HL-60 (cell line): Measurements from ENCODE around the gene PWWP2B.

Experiments used
- DNase-seq, 2 experiments: peaks; one replicate each; pipeline ENCODE4 v3.0.0-alpha.2; 2010 to 2020; ENCODE audit warnings: low read depth in 1 of 2, low spot score in 1 of 2
- H3K27ac ChIP-seq: fragments of 250-450 bp; sonication (Bioruptor Pico); replicated peaks from 2 replicates; pipeline ENCODE4 v1.5.1; 2020; ENCODE audit warnings: mild to moderate bottlenecking, moderate library complexity
- H3K27me3 ChIP-seq: fragments of 250-450 bp; sonication (Bioruptor Pico); 2 replicates; pipeline ENCODE4 v1.5.1; 2021; ENCODE audit warnings: mild to moderate bottlenecking, moderate library complexity; ENCODE audit not compliant: insufficient read depth, poor library complexity, severe bottlenecking
- H3K4me3 ChIP-seq: replicated peaks from 2 replicates; pipeline ENCODE4 v1.5.1; 2011; ENCODE audit warnings: mild to moderate bottlenecking, control low read depth, low read length; ENCODE audit not compliant: insufficient read depth
- GABPA ChIP-seq: IDR thresholded peaks from 2 replicates; pipeline ENCODE4 v1.6.1; 2012; ENCODE audit warnings: low read depth
- POLR2AphosphoS5 ChIP-seq: IDR thresholded peaks from 2 replicates; pipeline ENCODE4 v1.6.1; 2012; ENCODE audit warnings: low read depth
- SPI1 ChIP-seq: IDR thresholded peaks from 2 replicates; pipeline ENCODE4 v1.6.1; 2012; ENCODE audit warnings: low read depth, mild to moderate bottlenecking, borderline replicate concordance
- long read RNA-seq: library from polyadenylated mRNA; unstranded; transcript quantifications from one replicate; pipeline ENCODE4 v2.0.0, GENCODE V29; 2020
- TF ChIP-seq, protein P1 (sequence below): IDR thresholded peaks from one replicate; pipeline ENCODE4 v1.5.1; 2011; ENCODE audit warnings: low read length, control low read depth, inconsistent platforms; ENCODE audit not compliant: insufficient read depth
- TF ChIP-seq, protein P2 (sequence below): IDR thresholded peaks from 2 replicates; pipeline ENCODE4 v1.6.1; 2012; ENCODE audit warnings: low read depth; ENCODE audit not compliant: insufficient replicate concordance

The PWWP2B gene
- long read RNA-seq, partial matches to known transcripts, result 11 of 13 reads
- long read RNA-seq, other reads (novel, unspliced or antisense), result 2 of 13 reads

DNA sequence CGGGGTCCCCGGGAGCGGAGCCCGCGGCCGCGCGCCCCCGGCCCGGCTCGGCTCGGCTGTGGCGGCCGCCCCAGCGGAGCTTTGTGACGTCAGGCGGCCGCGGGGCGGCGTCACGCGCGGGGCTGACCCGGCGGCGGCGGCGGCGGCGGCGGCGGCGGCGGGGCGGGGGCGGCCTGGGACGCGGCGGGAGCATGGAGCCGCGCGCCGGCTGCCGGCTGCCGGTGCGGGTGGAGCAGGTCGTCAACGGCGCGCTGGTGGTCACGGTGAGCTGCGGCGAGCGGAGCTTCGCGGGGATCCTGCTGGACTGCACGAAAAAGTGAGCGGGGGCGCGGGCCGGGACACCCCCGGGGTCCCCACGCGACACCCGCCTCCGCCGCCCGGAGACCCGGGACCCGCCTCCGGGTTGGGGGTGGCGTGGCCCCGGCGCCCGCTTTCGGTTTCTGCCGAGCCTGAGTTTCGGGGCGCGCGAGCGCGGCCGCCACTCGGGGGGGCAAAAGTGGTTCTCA lies at the start of gene PWWP2B:
Gene PWWP2B, plus strand, starts transcription at position 165 of the 506 bp plus-strand sequence. Its CDS starts 27 bp downstream, at position 192.
- Histone ChIP-seq H3K27me3 (no peaks in the 10 kb centered on the region), H3K4me3 (peak within 1 kb of the TSS; percentile 60), H3K27ac (peak within 1 kb of the TSS; percentile 73)
- no peak for DNase-seq
- TF ChIP-seq SPI1 (no peak), POLR2AphosphoS5 (no peak)
- TF ChIP-seq, protein P1, sequence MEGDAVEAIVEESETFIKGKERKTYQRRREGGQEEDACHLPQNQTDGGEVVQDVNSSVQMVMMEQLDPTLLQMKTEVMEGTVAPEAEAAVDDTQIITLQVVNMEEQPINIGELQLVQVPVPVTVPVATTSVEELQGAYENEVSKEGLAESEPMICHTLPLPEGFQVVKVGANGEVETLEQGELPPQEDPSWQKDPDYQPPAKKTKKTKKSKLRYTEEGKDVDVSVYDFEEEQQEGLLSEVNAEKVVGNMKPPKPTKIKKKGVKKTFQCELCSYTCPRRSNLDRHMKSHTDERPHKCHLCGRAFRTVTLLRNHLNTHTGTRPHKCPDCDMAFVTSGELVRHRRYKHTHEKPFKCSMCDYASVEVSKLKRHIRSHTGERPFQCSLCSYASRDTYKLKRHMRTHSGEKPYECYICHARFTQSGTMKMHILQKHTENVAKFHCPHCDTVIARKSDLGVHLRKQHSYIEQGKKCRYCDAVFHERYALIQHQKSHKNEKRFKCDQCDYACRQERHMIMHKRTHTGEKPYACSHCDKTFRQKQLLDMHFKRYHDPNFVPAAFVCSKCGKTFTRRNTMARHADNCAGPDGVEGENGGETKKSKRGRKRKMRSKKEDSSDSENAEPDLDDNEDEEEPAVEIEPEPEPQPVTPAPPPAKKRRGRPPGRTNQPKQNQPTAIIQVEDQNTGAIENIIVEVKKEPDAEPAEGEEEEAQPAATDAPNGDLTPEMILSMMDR, result no peak

DNA sequence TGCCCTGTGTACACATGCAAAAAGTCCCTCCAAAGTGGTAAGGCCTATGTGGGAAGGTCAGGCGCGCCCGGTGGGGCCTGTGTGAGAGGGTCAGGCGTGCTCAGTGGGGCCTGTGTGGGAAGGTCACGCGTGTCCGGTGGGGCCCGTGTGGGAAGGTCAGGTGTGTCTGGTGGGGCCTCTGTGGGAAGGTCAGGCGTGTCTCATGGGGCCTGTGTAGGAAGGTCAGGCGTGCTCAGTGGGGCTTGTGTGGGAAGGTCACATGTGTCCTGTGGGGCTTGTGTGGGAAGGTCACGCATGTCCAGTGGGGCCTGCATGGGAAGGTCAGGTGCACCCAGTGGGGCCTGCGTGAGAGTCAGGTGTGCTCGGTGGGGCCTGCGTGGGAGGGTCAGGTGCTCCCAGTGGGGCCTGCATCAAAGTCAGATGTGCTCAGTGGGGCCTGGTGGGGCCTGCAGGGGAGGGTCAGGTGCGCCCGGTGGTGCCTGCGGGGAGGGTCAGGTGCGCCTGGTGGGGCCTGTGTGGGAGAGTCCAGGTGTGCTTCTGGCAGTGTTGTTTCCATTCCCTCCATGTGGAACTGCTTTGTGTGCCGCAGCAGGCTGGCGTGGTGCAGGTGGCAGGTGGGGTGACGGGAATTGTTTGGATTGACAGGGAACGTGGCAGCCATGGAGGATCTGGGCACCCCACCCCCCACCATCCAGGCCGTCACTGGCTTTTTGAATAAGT lies 49.6 kb upstream of the PWWP2B start:
- H3K27ac ChIP-seq, result no peak overlapping the region
- TF ChIP-seq, protein P1, result no peak
- TF ChIP-seq SPI1 (no peak), GABPA (no peak), POLR2AphosphoS5 (no peak)
- TF ChIP-seq, protein P2, sequence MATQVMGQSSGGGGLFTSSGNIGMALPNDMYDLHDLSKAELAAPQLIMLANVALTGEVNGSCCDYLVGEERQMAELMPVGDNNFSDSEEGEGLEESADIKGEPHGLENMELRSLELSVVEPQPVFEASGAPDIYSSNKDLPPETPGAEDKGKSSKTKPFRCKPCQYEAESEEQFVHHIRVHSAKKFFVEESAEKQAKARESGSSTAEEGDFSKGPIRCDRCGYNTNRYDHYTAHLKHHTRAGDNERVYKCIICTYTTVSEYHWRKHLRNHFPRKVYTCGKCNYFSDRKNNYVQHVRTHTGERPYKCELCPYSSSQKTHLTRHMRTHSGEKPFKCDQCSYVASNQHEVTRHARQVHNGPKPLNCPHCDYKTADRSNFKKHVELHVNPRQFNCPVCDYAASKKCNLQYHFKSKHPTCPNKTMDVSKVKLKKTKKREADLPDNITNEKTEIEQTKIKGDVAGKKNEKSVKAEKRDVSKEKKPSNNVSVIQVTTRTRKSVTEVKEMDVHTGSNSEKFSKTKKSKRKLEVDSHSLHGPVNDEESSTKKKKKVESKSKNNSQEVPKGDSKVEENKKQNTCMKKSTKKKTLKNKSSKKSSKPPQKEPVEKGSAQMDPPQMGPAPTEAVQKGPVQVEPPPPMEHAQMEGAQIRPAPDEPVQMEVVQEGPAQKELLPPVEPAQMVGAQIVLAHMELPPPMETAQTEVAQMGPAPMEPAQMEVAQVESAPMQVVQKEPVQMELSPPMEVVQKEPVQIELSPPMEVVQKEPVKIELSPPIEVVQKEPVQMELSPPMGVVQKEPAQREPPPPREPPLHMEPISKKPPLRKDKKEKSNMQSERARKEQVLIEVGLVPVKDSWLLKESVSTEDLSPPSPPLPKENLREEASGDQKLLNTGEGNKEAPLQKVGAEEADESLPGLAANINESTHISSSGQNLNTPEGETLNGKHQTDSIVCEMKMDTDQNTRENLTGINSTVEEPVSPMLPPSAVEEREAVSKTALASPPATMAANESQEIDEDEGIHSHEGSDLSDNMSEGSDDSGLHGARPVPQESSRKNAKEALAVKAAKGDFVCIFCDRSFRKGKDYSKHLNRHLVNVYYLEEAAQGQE, result no peak
- DNase-seq, result no peak

DNA sequence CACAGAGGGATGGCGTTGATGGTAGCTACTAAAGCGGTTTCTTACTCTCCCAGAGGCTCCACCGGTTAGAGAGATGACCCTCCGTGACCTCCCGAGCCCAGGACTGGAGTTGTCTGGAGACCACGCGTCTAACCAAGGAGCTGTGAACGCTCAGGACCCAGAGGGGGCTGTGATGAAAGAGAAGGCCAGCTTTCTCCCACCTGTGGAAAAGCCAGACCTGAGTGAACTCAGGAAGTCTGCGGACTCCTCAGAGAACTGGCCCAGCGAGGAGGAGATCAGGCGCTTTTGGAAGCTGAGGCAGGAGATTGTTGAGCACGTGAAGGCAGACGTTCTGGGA lies 49.1 kb upstream of the PWWP2B start:
- Histone ChIP-seq H3K4me3 (no peak overlapping the region), H3K27ac (no peak overlapping the region), H3K27me3 (no peaks in the 10 kb centered on the region)
- DNase-seq, result no peak
- TF ChIP-seq SPI1, result no peak
- no peak for TF ChIP-seq POLR2AphosphoS5
- TF ChIP-seq, protein P2, result no peak
- TF ChIP-seq, protein P1, result no peak
- TF ChIP-seq GABPA, result no peak

More for the DNA sequence above, 49.6 kb upstream of the PWWP2B start:
- H3K27me3 ChIP-seq, result no peaks in the 10 kb centered on the region
- H3K4me3 ChIP-seq, result no peak overlapping the region
